GM12892 (cell line): Measurements from ENCODE around the gene ZNF660.

ENCODE experiments used
- POLR2A ChIP-seq: IDR thresholded peaks from 2 replicates; pipeline ENCODE4 v1.6.1; 2011; ENCODE audit warnings: low read depth, low read length, control low read depth
- POLR2AphosphoS5 ChIP-seq: IDR thresholded peaks from 2 replicates; pipeline ENCODE4 v1.6.1; 2011; ENCODE audit warnings: low read depth, low read length, control low read depth
- TAF1 ChIP-seq: IDR thresholded peaks from 2 replicates; pipeline ENCODE4 v1.6.1; 2011; ENCODE audit warnings: low read depth, mild to moderate bottlenecking, control low read depth, low read length, borderline replicate concordance

- TF ChIP-seq POLR2AphosphoS5 (no peak), TAF1 (no peak), POLR2A (no peak)
Measured at GRCh38 chr3:44576613-44577012, 8.2 kb upstream of the ZNF660 start.
